NCI-H1930 (cell line): ENCODE results near the gene SUGP1.
"Not testable (repeated sequence)": the region's sequence is repeated elsewhere in the genome, so short reads cannot be mapped to it uniquely, and the experiment has no call there.

Source experiments
- DNase-seq, 2 experiments: peaks; one replicate each; lab custom pipeline; 2025; lab: John Stamatoyannopoulos, UW

The SUGP1 gene

DNA sequence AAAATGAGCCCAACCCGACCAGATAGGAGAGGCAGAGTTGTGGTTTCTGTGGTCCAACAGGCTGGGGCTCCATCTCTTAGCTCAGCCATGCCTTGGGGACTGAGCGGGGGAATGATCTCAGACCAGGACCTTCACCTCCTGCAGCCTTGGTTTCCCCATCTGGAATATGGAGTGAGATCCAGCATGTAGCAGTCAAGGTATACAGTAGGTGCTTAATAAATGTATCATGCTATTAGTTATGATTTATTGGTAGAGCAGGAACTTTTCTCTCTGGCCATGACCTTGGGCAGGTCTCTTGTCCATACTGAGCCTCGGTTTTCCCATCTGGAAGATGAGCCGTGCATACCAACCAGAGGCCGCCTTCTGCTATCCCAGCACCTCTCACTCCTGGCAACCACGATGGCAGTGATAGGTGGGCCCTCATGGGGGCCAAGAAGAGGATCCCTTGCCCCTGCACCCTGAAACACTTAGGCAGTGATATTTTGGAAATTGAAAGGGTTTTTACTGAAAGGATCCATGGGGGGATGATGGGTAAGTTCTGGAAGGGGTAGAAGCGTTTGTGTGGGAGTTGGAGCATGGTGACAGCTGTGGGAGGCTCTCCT, 56.3 kb downstream of the SUGP1 start:
- DNase-seq, result no peak

DNA sequence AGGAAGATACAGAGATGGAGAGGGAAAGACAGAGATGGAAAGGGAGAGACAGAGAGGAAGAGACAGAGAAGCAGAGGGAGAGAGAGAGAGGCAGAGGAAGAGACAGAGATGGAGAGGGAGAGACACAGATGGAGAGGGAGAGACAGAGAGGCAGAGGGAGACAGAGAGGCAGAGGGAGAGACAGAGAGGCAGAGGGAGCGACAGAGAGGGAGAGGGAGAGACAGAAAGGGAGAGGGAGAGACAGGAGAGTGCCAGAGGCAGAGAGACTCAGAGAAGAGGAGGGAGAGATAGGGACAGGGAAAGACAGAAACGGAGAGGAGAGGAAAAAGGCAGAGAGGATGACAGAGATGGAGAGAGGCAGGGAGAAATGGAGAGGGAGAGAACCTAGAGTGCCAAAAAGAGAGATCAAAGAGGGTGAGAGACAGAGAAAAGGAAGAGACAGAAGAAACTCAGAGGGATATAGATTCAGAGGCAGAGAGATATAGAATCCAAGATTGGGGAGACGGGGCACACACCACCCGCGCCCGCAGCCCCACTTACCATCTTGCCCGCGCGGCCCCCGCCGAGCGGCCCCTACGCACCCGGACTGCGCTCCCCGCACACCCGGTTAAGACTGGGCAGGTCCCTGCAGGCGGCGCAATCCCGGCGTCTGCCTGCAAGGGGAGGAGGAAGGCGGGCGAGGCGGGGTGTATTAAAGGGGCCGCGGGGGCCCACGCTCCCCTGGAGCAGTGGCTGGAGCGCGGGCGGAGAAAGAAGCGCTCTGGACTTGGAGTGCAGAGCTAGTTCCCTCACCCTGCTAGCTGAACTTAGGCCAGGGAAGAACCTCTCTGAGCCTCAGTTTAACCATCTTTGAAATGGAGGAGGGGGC, 57.9 kb downstream of the SUGP1 start:
- DNase-seq, result no peak

DNA sequence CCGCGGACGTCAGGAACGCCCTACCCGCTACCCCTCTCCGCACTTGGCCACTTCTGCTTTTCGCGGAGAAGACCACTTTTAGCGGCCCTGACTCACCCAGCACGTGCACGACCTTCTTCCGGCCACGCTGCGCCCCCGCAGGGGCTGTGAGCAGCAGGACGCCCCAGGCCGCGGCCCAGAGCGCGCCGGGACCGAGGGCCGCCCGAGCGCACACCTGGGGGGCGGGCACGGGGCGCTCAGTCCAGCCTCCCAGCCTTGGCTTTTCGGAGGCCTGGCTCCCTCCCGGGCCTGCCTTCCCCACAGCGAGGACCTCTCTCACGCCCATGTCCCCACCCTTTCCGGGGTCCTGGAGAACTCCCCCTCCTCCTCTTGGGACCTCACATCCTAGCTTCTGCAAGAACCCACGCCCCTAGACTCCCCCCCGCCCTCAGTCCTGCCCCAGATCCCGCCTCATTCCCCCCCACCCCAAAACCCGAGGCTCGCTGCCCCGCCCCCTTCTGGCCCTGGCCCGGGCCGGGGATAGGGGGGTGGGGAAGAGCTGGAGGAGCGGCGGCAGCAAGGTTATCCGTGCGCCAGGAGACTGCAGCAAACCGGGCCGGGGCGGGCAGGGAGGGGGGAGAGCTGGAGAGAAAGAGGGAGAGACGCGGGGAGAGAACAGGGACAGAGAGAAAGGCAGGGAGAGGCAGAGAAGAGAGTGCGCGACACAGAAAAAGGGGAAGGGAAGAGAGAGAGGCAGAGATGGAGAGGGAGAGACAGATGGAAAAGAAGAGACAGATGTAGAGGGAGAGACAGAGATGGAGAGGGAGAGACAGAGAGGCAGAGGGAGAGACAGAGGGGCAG, 58.7 kb downstream of the SUGP1 start:
- DNase-seq, result no peak

DNA sequence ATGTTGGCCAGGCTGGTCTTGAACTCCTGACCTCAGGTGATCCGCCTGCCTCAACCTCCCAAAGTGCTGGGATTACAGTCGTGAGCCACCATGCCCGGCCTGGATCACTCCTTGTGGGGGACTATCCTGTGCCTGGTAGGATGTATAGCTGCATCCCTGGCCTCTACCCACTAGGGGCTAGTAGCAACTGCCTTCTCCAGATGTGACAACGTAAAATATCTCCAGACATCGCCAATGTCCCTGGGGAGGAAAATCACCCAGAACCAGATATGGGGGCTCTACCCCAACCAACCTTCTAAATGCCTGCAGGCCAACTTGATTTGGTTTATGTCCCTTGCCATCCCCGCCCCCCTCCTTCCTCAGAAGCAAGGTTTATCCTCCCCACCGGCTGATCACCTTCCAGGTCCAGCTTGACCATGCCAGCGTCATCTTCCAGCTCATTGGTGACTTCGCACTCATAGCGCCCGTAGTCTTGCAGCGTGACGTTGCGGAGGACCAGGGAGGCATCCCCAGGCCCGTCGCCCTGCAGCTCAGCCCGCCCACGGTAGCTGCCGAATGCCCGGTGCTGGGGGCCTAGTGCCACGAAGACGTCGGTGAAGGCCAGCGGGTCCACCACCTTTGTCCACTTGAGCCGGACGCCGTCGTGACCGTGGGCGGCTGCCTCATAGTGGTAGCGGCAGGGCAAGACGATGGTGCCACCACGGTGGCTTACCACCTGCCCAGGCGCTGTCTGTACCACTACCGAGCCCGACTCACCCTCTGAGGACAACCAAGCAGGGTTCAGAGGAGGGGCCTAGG, 59.7 kb downstream of the SUGP1 start:
- DNase-seq, result no peak

DNA sequence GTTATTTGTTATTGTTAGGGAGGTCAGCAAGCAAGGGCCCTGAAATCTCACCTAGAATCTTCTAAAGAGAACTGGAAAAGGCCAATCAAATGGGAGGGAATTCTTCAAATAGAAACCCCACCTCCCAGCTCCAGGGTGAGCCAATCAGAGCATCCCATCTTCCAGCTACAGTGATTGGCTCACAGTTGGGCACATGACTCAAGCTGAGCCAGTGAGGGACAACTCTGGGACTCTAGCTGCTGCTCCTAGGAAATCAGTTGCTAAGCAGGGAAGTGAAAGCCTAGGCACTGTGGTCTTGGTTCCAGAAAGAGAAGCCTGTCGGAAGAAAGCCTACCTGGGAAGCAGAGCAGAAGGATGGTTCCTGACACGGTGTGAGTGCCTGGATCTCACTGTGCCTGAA, 60.6 kb downstream of the SUGP1 start:
- DNase-seq, result no peak

- DNase-seq, result no peak
These were observed 61.5 kb downstream of the SUGP1 start for GRCh38 chr19:19258589-19259338.

GRCh38 chr19:19257836-19258588, 62.3 kb downstream of the SUGP1 start:
- DNase-seq, result no peak

DNA sequence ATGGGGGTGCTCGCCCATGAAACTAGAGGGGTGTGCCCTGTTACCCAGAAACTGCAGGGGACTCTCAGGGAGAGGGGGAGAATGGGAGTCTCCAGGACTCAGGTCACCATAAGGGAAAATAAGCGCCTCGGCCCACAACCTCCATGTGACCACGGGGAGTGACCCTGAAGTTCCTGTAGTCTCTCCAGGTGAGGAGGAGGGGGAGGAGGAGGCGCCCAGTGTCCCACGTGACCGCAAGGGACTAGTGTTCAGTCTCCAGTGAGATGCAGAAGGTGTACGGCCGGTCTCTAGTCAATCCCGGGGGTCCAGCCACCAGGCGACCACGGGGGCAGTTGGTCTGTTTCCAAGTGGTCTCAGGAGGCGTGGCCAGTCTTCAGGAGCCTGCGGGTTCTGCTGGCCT, 63.2 kb downstream of the SUGP1 start:
- DNase-seq, result no peak

DNA sequence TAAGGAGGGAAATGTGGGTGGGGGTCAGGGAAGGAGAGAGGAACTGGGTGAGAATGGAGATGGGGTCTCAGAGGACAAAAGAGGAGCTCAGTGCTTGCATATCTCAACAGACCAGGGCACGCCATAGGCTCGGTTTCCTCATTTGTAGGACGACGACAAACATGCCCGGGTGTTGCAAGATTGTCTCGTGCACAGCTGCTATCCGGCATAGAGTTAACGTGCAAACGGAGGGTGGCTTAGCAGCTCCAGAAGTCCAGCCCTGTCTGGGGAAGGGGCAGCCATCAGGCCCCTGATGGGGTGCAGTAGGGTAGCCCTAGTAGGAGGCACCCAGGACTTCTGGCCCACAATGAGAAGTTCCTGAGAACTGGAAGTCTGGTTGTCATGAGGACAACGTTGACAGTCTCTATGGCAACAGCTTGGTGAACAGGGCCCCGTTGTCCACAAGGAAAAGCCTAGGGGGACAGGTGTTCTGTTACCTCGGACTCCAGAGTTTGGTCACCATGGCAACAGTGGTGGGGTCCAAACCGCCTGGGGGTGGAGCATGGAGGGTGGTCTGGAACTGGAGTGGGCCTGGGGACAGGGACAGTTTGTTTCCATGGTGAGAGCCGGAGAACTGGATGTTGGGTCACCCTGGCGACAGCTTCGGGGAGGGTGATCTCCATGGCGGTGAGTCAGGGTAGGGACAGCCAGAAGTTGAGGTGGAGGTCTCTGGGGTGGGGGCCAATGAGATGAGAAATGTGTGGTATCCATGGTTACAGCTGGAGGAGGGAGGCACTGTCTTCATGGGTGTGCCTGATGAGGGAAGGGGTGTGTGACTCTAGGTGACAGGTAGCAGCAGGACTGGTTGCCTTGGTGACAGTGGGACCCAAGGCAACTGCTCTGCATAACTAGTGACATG, 64.0 kb downstream of the SUGP1 start:
- DNase-seq, result no peak

DNA sequence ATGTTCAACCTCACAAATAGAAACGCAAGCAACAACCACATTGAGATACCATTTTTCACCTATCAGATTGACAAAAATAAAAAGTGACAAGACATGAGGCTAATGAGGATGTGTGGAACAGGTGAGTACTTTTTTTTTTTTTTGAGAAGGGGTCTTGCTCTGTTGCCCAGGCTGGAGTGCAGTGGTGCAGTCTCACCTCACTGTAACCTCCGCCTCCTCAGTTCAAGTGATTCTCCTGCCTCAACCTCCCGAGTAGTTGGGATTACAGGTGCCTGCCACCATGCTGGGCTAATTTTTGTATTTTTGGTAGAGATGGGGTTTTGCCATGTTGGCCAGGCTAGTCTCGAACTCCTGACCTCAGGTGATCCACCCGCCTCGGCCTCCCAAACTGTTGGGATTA, 66.9 kb downstream of the SUGP1 start:
- DNase-seq, result not testable (repeated sequence)

DNA sequence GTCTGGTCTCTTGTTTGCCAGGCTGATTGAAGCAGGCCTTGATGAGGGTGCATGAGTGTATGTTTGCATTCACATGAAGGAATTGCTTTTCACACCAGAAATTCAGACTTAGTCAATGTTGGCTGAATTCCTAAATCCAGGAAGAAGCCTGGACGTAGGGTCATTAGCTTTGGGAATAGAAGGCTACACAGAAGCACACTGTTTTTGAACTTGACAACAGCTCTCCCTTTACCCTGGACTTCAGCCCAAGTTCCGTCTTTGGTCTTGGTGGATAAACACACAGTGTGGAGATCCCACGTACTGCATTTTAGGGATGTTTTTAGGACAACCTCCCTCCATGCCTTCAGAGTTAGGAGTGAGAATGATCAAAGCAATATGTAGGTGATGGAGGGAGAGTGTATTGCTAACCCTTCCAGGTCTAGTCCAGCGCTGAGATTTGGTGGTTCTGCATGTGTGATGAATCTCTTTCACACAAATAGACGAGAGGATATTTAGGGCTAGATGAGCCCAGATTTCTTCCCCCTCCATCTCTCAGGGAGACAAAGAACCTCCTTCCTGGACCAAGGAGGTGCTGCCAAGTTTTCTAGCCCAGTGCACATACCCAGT, 70.0 kb downstream of the SUGP1 start:
- DNase-seq, result no peak

GRCh38 chr19:19240476-19240875, 79.8 kb downstream of the SUGP1 start:
- no peak for DNase-seq

GRCh38 chr19:19239675-19240074, 80.6 kb downstream of the SUGP1 start:
- no peak for DNase-seq

- no peak for DNase-seq
These were observed 82.0 kb downstream of the SUGP1 start for GRCh38 chr19:19238126-19238894.

DNA sequence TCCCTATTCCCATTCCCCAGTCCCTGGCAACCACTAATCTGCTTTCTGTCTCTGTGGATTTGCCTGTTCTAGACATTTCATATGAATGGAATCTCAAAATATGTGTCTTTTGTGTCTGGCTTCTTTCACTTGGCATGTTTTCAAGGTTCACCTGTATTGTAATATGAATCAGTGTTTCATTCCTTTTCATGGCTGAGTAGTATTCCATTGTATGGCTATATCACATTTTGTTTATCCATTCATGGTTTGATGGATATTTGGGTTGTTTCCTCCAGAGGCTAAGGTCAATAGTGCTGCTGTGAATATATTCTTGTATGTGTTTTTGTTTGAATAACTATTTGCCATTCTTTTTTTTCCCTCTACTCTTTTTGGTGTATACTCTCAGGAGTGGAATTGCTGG, 84.1 kb downstream of the SUGP1 start:
- DNase-seq, result no peak

DNA sequence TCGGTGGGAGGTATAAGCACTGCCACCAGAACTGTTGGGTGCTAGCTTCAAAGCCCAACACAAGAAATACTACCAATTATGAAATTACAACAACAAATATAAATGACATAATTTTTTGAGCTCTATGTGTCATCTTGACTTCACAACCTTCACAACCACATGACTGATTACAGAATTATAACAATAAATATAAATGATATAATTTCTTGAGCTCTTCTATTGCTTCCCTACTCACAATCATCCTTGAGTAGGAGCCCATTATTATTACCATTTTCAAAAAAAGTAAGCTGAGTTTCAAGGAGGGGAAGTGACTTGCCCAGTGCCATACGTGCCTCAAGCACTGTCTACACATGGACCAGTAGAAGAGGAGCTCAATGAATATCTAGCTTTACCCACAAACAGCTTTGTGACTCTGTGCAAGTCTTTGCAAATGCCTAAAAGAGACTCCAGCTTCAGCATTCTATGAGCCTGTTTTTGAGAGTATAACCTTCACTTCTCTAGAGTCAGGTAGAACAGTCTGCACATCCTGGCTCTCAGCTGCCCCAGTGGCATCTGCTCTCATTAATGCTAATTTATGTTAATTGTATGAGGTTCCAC, 86.0 kb downstream of the SUGP1 start:
- no peak for DNase-seq

DNA sequence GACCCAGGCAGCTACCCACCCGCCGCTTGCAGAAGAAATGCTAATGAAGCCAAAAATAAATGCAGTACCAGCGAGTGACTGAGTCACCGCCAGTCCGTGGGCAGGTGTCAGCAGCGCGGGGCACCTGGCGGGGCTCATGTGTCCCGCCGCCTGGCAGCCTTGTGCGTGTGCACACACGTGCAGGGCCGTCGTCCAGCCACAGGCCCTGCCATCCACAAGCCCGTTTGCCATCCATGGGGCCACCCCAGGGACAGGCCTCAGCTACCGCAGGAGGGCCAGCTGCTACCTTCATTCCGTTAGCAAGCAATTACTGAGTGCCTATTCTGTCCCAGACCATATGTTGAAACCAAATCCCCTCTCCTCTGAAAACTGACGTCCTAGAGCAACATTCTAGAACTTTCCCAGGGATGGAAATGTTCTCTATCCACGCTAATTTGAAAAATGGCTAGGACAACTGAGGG, 88.0 kb downstream of the SUGP1 start:
- no peak for DNase-seq

DNA sequence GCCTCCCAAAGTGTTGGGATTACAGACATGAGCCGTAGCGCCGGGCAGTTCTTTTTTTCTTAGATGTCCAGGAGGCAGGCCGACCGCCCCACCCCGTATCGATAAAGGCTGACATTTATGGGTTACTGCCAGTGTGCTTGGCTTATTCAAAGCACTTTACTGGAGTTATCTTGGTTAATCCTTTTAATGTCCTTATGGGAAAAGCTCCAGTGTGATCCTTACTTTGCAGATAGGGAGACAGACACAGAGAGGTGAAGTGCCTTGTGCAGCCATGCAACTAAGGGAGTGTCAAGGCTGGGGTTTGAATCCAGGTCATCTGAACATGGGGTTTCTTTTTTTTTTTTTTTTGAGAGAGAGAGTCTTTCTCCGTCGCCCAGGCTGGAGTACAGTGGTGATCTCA, 89.3 kb downstream of the SUGP1 start:
- no peak for DNase-seq
